Measurements from ENCODE around the gene PRPF40B. TPM values are rescaled to one million over a fixed set of nuclear protein-coding genes. Genes with fewer than 3 reads are reported as not detected.

The PRPF40B gene
- total RNA-seq, 1 donor from 2014 or later, result 15.1 TPM

DNA sequence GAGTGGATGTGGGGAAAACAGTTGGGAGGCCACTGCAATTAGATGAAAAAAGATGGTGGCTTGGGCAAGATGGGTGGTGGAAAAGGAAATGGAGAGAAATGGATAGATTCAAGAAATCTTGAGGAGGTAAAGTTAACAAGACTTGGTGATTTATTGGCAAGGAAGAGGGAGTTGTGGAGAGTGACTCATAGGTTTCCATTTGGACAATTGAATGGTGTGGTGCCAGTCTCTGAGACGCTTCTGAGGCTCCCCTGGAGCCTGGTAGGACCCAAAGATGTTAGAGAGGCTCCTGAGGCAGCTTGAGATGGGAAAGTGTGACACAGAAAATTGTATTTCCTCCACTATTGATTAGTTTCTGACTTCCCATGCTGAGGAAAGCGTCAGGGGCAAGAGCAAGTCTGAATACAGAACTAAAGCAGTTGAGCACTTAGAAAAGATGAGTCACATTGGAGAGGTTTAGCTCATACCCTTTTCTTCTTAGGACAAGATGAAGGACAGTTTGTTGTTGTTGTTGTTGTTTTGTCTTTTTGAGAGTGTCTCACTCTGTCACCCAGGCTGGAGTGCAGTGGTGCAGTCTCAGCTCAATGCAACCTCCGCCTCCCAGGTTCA lies 4.5 kb downstream of the PRPF40B start:
- Mint-ChIP-seq H3K4me3 (ENCODE audit: unreplicated experiment) (no peak overlapping the region), H3K9me3 (ENCODE audit: low read depth) (no peaks in the 10 kb centered on the region), H3K27me3 (ENCODE audit: low read depth) (no peaks in the 10 kb centered on the region), H3K4me1 (ENCODE audit: low read depth) (peaks cover 15% of the 10 kb centered on the region), H3K27ac (ENCODE audit: unreplicated experiment) (no peak overlapping the region), H3K36me3 (ENCODE audit: low read depth) (no peaks in the 10 kb centered on the region)
- TF ChIP-seq, protein P1, sequence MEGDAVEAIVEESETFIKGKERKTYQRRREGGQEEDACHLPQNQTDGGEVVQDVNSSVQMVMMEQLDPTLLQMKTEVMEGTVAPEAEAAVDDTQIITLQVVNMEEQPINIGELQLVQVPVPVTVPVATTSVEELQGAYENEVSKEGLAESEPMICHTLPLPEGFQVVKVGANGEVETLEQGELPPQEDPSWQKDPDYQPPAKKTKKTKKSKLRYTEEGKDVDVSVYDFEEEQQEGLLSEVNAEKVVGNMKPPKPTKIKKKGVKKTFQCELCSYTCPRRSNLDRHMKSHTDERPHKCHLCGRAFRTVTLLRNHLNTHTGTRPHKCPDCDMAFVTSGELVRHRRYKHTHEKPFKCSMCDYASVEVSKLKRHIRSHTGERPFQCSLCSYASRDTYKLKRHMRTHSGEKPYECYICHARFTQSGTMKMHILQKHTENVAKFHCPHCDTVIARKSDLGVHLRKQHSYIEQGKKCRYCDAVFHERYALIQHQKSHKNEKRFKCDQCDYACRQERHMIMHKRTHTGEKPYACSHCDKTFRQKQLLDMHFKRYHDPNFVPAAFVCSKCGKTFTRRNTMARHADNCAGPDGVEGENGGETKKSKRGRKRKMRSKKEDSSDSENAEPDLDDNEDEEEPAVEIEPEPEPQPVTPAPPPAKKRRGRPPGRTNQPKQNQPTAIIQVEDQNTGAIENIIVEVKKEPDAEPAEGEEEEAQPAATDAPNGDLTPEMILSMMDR (IDR thresholded peaks at IDR 0.05), result no peak
- no peak for DNase-seq (ENCODE audit: low spot score)

DNA sequence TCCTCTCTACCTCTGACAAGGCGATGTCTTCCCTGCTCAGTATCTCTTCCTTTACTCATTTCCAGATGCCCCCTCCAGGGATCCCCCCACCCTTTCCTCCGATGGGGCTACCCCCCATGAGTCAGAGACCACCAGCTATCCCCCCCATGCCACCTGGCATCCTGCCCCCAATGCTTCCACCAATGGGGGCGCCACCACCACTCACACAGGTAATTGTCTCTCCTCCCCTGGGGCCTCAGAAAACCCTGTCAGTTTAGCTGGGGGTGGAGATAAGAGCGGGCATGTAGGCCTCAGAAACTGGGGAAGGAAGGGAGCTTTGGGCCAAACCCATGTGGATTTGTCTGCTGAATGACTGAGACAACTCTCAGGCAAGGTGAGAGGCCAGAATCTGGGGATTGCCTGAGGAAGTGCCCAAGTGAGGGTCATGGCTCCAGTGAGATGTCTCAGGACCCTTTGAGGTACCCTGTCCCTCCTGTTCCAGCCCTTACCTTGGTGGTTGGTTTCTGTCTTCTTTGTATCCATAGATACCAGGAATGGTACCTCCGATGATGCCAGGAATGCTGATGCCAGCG lies 8.1 kb downstream of the PRPF40B start:
- TF ChIP-seq, protein P1 (IDR thresholded peaks at IDR 0.05), result no peak
- no peak for DNase-seq (ENCODE audit: low spot score)
- no peak overlapping the region for H3K4me3 Mint-ChIP-seq (ENCODE audit: unreplicated experiment)
- no peaks in the 10 kb centered on the region for H3K27me3 Mint-ChIP-seq (ENCODE audit: low read depth)
- peaks cover 2% of the 10 kb centered on the region for H3K36me3 Mint-ChIP-seq (ENCODE audit: low read depth)
- no peak overlapping the region for H3K27ac Mint-ChIP-seq (ENCODE audit: unreplicated experiment)
- no peaks in the 10 kb centered on the region for H3K9me3 Mint-ChIP-seq (ENCODE audit: low read depth)
- H3K4me1 Mint-ChIP-seq (ENCODE audit: low read depth), result peaks cover 6% of the 10 kb centered on the region

DNA sequence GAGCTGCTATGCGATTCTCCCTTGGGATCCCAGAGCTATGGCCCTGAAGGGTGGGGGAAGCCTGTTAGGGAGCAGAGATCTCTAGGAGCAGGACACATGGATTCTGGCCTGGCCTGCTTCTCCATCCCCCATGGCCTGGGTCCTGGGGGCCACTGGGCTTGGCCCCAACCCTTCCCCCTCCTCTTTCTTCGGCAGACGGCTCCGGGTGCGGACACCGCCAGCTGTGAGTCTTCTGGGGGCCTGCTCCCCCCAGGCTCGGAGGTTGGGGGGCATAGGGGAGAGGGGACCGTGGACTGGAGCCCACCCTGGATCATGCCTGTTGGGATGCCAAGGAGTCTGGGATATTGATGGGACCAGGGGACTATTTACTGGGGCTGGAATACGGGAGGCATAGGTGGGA lies 9.0 kb downstream of the PRPF40B start:
- H3K9me3 Mint-ChIP-seq (ENCODE audit: low read depth), result no peaks in the 10 kb centered on the region
- peaks cover 2% of the 10 kb centered on the region for H3K36me3 Mint-ChIP-seq (ENCODE audit: low read depth)
- no peaks in the 10 kb centered on the region for H3K27me3 Mint-ChIP-seq (ENCODE audit: low read depth)
- TF ChIP-seq, protein P1 (IDR thresholded peaks at IDR 0.05), result no peak
- no peak for DNase-seq (ENCODE audit: low spot score)
- no peak overlapping the region for H3K4me3 Mint-ChIP-seq (ENCODE audit: unreplicated experiment)
- H3K4me1 Mint-ChIP-seq (ENCODE audit: low read depth), result peaks cover 14% of the 10 kb centered on the region
- H3K27ac Mint-ChIP-seq (ENCODE audit: unreplicated experiment), result no peak overlapping the region

DNA sequence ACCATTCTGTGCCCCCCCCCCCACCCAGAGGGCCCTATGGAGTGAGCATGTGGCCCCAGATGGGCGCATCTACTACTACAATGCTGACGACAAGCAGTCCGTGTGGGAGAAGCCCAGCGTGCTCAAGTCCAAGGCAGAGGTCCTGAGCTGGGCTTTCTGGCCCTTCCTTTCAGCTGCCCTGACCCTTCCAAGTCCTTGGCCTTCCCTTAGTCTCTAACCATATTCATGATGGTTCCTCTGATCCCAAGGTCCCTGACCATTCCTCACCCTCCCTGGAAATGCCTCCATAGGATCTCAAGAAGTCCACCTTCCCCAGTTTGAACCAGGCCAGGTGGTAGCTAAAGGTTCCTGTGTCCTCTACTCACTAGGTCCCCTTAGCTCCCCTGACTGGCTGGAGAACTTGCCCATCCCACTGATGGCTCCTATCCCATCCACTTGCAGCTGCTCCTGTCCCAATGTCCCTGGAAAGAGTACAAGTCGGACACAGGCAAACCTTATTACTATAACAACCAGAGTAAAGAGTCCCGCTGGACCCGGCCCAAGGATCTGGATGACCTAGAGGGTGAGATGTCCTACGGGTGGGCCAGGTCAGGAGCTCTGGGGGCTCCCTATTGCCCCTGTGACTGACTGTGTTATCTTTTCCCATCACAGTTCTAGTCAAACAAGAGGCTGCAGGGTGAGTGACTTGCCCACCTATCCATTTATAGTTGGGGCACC lies 9.8 kb downstream of the PRPF40B start:
- Mint-ChIP-seq H3K4me1 (ENCODE audit: low read depth) (peaks cover 20% of the 10 kb centered on the region), H3K36me3 (ENCODE audit: low read depth) (peaks cover 2% of the 10 kb centered on the region), H3K27me3 (ENCODE audit: low read depth) (no peaks in the 10 kb centered on the region), H3K27ac (ENCODE audit: unreplicated experiment) (no peak overlapping the region), H3K4me3 (ENCODE audit: unreplicated experiment) (no peak overlapping the region), H3K9me3 (ENCODE audit: low read depth) (no peaks in the 10 kb centered on the region)
- TF ChIP-seq, protein P1 (IDR thresholded peaks at IDR 0.05), result no peak
- DNase-seq (ENCODE audit: low spot score), result no peak

DNA sequence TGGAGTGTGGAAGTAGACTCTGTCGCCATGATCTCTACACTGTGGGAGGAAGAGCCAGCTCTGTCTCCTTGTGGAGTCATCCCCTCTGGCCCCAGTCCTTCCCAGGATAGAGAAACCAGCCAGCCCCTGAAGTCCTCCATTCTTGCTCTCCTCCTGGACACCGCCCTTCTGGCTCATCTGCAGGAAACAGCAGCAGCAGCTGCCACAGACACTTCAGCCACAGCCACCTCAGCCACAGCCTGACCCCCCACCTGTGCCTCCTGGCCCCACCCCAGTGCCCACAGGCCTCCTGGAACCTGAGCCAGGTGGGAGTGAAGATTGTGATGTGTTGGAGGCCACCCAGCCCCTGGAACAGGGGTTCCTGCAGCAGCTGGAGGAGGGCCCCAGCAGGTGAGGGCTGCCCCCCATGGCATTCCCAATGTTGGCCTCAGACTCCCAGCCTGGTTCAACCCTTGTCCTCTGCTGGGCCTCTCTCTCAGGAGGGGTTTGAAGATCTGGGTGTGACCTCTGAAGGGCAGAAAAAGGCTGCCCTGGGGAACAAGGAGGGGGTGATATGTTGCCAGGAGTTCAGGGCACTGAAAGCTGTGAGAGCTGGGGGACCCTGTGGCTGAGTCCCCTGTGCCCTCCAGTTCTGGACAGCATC lies 10.5 kb downstream of the PRPF40B start:
- Mint-ChIP-seq H3K27ac (ENCODE audit: unreplicated experiment) (peak overlapping the region; percentile 17), H3K36me3 (ENCODE audit: low read depth) (peaks cover 2% of the 10 kb centered on the region), H3K9me3 (ENCODE audit: low read depth) (no peaks in the 10 kb centered on the region), H3K4me3 (ENCODE audit: unreplicated experiment) (no peak overlapping the region), H3K27me3 (ENCODE audit: low read depth) (no peaks in the 10 kb centered on the region), H3K4me1 (ENCODE audit: low read depth) (peaks cover 20% of the 10 kb centered on the region)
- TF ChIP-seq, protein P1 (IDR thresholded peaks at IDR 0.05), result no peak
- DNase-seq (ENCODE audit: low spot score), result no peak

Measured in chondrocyte (in vitro differentiated cells).